Activated CD4-positive, alpha-beta T cell treated with anti-CD3 and anti-CD28 coated beads, Interleukin-2, amount 10 ng/mL, durations not matched to agents 7 days and 5 days (primary cell): ENCODE results near the gene TCEAL3. TPM values are rescaled to one million over a fixed set of nuclear protein-coding genes. Genes with fewer than 3 reads are reported as not detected.

Source experiments
- CTCF ChIA-PET: fragments of 350-600 bp; sonication (Branson Sonifier 250); formaldehyde crosslinking; loops from one replicate; lab custom pipeline; 2021; ENCODE audit warnings: antibody characterized with exemption; lab: Charles Lee
- POLR2A ChIA-PET: fragments of 350-600 bp; sonication (Branson Sonifier 250); formaldehyde crosslinking; loops from one replicate; lab custom pipeline; 2021; ENCODE audit warnings: antibody characterized with exemption; lab: Charles Lee
- DNase-seq: peaks from one replicate; pipeline ENCODE4 v3.0.0-alpha.2; 2020
- H3K27ac Mint-ChIP-seq: one replicate; pipeline ENCODE4 v1.8.0; 2021; ENCODE audit warnings: mild to moderate bottlenecking, moderate library complexity, mixed read lengths
- H3K27me3 Mint-ChIP-seq: one replicate; pipeline ENCODE4 v1.8.0; 2021; ENCODE audit warnings: mixed read lengths
- H3K36me3 Mint-ChIP-seq: one replicate; pipeline ENCODE4 v1.8.0; 2021; ENCODE audit warnings: low read depth, mixed read lengths
- H3K4me1 Mint-ChIP-seq: one replicate; pipeline ENCODE4 v1.8.0; 2021; ENCODE audit warnings: mixed read lengths
- H3K4me3 Mint-ChIP-seq: one replicate; pipeline ENCODE4 v1.8.0; 2021; ENCODE audit warnings: mild to moderate bottlenecking, moderate library complexity, mixed read lengths
- H3K9me3 Mint-ChIP-seq: one replicate; pipeline ENCODE4 v1.8.0; 2021; ENCODE audit warnings: mixed read lengths
- total RNA-seq, 2 experiments: library from RNA; stranded (reverse); gene quantifications; one replicate each; pipeline ENCODE4 v1.2.3, GENCODE V29; 2021

TCEAL3 gene, protein sequence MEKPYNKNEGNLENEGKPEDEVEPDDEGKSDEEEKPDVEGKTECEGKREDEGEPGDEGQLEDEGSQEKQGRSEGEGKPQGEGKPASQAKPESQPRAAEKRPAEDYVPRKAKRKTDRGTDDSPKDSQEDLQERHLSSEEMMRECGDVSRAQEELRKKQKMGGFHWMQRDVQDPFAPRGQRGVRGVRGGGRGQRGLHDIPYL
- 1 to 10 TPM; 2.1 to 4.0 TPM for total RNA-seq

DNA sequence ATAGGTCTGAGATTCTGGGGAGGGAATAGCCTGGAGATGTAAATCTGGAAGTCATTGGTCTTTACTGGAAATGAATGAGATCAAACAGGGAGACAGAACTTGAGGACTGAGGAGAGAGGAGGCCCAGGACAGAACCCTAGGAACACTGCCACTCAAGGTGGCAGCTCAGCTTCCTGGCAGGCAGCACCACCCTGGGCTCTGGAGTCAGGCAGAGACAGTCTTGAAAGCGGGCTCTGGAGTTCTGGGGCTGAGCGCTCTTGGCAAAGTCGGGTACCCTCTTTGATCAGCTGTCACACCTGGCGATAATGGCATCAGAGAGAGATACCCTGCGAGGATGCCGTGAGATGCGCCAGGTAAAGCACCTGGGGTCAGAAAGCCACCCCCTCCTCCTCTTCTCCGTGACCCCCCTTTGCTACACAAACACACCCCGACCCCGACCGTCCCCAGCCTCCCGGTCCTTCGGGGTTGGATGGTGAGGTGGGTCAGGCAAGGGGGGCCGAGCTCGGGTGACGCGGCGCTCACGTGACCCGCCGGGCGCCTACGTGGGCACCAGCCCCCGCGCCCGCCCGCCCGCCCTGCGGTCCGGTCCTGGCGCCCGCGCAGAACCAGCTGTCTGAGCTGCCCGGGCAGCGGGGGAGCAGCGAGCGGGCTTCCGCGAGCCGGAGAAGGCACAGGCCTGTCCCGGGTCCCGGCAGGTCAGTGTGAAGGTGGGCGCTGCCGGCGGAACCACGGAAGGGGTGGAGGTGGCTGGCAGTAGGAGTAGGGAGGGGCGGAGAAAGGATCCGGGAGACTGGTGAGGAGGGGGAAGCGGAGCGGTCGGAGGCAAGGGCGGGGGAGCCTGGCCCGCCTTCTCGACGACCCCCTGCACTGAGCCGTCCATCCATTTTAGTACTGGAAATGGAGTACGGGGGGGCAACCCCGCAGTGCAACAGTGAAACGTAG, at the start of gene TCEAL3:
TSS of gene TCEAL3 (plus strand) at position 600 of the 942 bp plus-strand sequence. CDS start 1,102 bp downstream, outside the sequence.
- H3K27me3 Mint-ChIP-seq, result peaks cover 12% of the 10 kb centered on the region
- DNase-seq, result peak; percentile 8
- CTCF ChIA-PET, result interaction anchor here (0.5 kb wide), 1 partner anchor 65 kb away, joined by 3 read pairs; no protein-coding TSS in a partner anchor
- peaks cover 7% of the 10 kb centered on the region for H3K4me1 Mint-ChIP-seq
- H3K36me3 Mint-ChIP-seq, result peaks cover 1% of the 10 kb centered on the region
- H3K27ac Mint-ChIP-seq, result peak within 1 kb of the TSS; percentile 28
- peak within 1 kb of the TSS; percentile 73 for H3K4me3 Mint-ChIP-seq
- POLR2A ChIA-PET, result no interaction called here
- H3K9me3 Mint-ChIP-seq, result no peaks in the 10 kb centered on the region

DNA sequence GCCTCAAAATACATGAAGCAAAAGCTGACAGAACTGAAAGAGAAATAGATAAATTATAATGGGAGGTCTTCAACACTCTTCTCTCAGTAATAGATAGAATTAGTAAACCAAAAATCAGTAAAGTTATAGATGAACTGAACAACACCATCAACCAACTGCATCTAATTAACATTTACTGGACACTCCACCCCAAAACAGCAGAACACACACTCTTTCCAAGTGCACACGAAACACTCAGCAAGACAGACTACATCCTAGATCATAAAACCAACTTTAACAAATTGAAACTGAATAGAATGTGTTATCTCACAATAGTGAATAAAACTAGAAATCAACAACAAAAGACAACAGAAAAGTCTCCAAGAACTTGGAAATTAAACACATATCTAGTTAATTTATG, 47.5 kb upstream of the TCEAL3 start:
- Mint-ChIP-seq H3K9me3 (no peaks in the 10 kb centered on the region), H3K4me1 (no peaks in the 10 kb centered on the region), H3K27me3 (peaks cover 13% of the 10 kb centered on the region), H3K27ac (no peak overlapping the region), H3K36me3 (no peaks in the 10 kb centered on the region), H3K4me3 (no peak overlapping the region)
- ChIA-PET CTCF (no interaction called here), POLR2A (no interaction called here)
- no peak for DNase-seq

DNA sequence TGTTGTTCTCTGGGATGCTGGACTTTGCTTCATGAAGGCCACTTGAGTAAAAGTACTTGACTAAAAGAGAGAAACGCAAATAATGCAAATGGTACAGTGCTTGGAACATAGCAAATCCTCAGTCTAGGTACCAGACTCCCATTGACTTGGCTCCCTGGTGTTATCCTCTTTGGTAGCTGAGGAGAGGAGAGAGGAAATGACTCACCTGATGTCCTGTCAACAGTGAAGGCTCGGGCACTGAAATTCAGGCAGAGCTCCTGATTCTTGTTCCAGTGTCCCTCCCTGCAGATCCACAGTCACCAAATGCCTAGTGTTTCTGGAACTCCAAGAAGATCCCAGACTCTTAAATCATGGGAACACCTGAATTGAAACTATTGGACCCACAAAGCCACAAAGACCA, 45.0 kb upstream of the TCEAL3 start:
- CTCF ChIA-PET, result interaction anchor here (1.3 kb wide), 1 partner anchor 9 kb away, joined by 3 read pairs; no protein-coding TSS in a partner anchor
- H3K4me1 Mint-ChIP-seq, result no peaks in the 10 kb centered on the region
- DNase-seq, result no peak
- H3K27ac Mint-ChIP-seq, result no peak overlapping the region
- no peak overlapping the region for H3K4me3 Mint-ChIP-seq
- no peaks in the 10 kb centered on the region for H3K36me3 Mint-ChIP-seq
- POLR2A ChIA-PET, result no interaction called here
- peaks cover 13% of the 10 kb centered on the region for H3K27me3 Mint-ChIP-seq
- no peaks in the 10 kb centered on the region for H3K9me3 Mint-ChIP-seq

DNA sequence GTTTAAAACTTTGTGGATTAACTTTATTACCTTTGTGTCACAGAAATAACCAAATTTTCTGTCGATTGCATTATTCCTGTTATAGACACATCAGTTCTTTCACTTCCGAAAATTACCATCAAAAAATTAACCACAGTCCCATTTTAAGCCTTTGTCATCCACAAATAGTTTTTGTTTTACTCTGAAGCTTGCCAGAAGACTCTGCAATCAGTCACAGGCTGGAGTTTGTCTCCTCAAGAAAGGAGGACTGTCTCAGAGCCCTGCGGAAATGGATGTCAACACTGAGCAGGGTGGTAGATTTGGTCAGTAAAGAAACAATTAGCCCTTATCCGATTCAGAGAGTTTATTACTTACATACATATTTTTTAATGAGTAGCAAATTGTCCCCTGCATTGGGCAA, 42.6 kb upstream of the TCEAL3 start:
- Mint-ChIP-seq H3K27me3 (peaks cover 13% of the 10 kb centered on the region), H3K27ac (no peak overlapping the region), H3K4me1 (no peaks in the 10 kb centered on the region), H3K4me3 (no peak overlapping the region), H3K36me3 (no peaks in the 10 kb centered on the region), H3K9me3 (no peaks in the 10 kb centered on the region)
- DNase-seq, result no peak
- CTCF ChIA-PET, result interaction anchor here (0.6 kb wide), 1 partner anchor 1943 kb away, joined by 3 read pairs; no protein-coding TSS in a partner anchor
- POLR2A ChIA-PET, result no interaction called here

DNA sequence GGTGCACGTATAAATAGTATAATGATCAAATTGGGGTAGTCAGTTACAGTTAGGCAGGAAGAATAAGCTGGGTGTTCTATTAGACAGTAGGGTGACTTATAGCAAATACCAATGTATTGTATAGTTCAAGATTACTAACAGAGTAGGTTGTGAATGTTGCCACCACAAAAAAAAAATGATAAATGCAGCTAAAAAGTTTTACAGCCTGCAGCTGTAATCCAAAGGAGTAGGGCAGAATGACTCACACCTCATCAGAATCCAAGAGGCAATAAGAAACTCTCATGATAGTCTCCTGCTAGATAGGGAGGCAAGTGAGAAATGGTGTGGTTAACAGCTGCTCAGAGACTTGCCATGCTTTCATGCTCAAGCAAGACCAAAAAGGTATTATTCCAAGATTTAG, 42.0 kb upstream of the TCEAL3 start:
- H3K4me1 Mint-ChIP-seq, result no peaks in the 10 kb centered on the region
- POLR2A ChIA-PET, result no interaction called here
- CTCF ChIA-PET, result interaction anchor here (0.6 kb wide), 2 partner anchors 102 to 1942 kb away, joined by 3 read pairs; no protein-coding TSS in a partner anchor
- H3K4me3 Mint-ChIP-seq, result no peak overlapping the region
- H3K27me3 Mint-ChIP-seq, result peaks cover 8% of the 10 kb centered on the region
- DNase-seq, result no peak
- no peaks in the 10 kb centered on the region for H3K36me3 Mint-ChIP-seq
- no peak overlapping the region for H3K27ac Mint-ChIP-seq
- no peaks in the 10 kb centered on the region for H3K9me3 Mint-ChIP-seq

DNA sequence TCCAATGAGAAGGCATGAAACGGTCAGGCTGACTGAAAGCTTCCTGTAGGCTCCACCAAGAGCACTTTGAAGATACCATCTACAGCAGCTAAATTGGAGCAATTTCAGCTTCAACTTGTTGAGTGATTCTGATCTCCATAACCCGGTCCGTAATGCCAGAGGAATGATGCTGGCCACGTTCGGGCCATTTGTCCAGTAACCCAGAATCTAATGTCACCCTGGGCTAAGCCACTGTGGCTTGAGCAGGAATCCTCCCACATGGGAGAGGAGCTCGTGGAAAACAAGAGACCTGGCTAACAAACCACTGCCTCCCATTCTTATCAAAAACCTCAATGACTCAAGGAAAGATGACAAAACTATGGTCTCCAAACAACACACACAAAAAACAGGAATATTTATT, 36.6 kb upstream of the TCEAL3 start:
- POLR2A ChIA-PET, result no interaction called here

DNA sequence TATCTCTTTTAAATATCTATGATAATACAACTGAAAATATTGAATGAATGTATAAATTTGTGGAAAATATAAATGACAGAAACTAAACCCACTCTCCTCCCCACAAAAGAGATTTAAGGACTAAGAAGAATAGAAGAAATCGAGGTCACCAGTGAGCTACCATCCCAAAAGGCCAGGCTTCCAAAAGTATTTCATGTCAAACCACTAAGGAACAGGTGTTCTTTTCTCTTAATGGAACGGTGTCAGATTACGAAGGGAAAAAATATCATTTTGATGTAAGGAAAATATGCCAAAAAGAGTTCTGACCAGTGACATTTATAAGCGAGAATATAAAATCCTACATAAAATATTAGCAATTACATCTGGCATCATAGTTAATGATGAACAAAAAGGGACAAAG, 36.0 kb upstream of the TCEAL3 start:
- Mint-ChIP-seq H3K9me3 (no peaks in the 10 kb centered on the region), H3K27me3 (peaks cover 8% of the 10 kb centered on the region), H3K4me3 (no peak overlapping the region), H3K27ac (no peak overlapping the region), H3K36me3 (no peaks in the 10 kb centered on the region), H3K4me1 (no peaks in the 10 kb centered on the region)
- POLR2A ChIA-PET, result no interaction called here
- DNase-seq, result no peak
- CTCF ChIA-PET, result no interaction called here

More for the DNA sequence above, 36.6 kb upstream of the TCEAL3 start:
- CTCF ChIA-PET, result no interaction called here
- H3K27me3 Mint-ChIP-seq, result peaks cover 8% of the 10 kb centered on the region
- no peak for DNase-seq
- no peak overlapping the region for H3K27ac Mint-ChIP-seq
- no peaks in the 10 kb centered on the region for H3K9me3 Mint-ChIP-seq
- no peaks in the 10 kb centered on the region for H3K4me1 Mint-ChIP-seq
- no peaks in the 10 kb centered on the region for H3K36me3 Mint-ChIP-seq
- H3K4me3 Mint-ChIP-seq, result no peak overlapping the region

DNA sequence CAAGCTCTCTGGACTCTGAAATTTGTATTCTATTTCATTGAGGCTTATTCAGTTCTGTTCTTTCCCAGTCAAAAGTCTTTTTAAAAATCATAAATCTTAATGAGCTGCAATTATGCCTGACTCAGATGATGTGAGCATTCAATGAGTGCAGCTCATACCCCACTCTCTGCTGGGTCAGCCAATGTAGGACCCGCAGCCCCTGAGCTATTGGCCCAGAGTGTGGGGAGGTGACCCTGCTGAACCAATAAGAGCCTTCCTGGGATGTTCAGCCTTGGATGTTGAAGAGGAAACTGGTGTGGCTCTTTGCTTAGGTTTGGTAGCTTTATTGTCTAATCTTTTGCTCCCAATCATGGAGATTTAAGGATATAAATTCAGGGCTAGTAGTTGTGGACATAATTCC, 34.6 kb upstream of the TCEAL3 start:
- no peak overlapping the region for H3K4me3 Mint-ChIP-seq
- no peak for DNase-seq
- H3K4me1 Mint-ChIP-seq, result no peaks in the 10 kb centered on the region
- H3K27me3 Mint-ChIP-seq, result peaks cover 7% of the 10 kb centered on the region
- ChIA-PET CTCF (interaction anchor here (1.2 kb wide), 1 partner anchor 266 kb away, joined by 3 read pairs; no protein-coding TSS in a partner anchor), POLR2A (no interaction called here)
- no peak overlapping the region for H3K27ac Mint-ChIP-seq
- H3K36me3 Mint-ChIP-seq, result no peaks in the 10 kb centered on the region
- no peaks in the 10 kb centered on the region for H3K9me3 Mint-ChIP-seq

DNA sequence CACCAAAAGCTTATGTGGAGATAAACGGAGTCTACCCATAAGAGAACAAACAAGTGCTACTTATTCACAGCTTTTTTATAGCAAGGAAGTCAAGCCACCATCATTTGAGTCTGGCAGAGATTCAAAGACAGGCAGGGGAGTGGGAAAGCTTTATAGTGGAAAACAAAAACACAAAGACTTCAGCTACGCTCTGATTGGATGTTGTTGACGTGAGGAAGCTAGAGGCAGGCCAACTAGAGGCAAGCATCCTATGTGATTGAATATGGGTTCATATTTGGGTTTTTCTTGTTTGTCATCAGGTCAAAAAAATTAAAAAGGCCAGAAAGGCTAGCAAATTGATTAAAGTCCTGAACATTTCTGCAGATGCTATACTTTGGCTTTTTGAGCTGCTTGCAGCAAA, 23.2 kb upstream of the TCEAL3 start:
- peaks cover 10% of the 10 kb centered on the region for H3K4me1 Mint-ChIP-seq
- no peaks in the 10 kb centered on the region for H3K36me3 Mint-ChIP-seq
- H3K27me3 Mint-ChIP-seq, result peaks cover 19% of the 10 kb centered on the region
- no peaks in the 10 kb centered on the region for H3K9me3 Mint-ChIP-seq
- ChIA-PET POLR2A (no interaction called here), CTCF (no interaction called here)
- H3K4me3 Mint-ChIP-seq, result peak overlapping the region; percentile 16
- no peak overlapping the region for H3K27ac Mint-ChIP-seq
- no peak for DNase-seq

DNA sequence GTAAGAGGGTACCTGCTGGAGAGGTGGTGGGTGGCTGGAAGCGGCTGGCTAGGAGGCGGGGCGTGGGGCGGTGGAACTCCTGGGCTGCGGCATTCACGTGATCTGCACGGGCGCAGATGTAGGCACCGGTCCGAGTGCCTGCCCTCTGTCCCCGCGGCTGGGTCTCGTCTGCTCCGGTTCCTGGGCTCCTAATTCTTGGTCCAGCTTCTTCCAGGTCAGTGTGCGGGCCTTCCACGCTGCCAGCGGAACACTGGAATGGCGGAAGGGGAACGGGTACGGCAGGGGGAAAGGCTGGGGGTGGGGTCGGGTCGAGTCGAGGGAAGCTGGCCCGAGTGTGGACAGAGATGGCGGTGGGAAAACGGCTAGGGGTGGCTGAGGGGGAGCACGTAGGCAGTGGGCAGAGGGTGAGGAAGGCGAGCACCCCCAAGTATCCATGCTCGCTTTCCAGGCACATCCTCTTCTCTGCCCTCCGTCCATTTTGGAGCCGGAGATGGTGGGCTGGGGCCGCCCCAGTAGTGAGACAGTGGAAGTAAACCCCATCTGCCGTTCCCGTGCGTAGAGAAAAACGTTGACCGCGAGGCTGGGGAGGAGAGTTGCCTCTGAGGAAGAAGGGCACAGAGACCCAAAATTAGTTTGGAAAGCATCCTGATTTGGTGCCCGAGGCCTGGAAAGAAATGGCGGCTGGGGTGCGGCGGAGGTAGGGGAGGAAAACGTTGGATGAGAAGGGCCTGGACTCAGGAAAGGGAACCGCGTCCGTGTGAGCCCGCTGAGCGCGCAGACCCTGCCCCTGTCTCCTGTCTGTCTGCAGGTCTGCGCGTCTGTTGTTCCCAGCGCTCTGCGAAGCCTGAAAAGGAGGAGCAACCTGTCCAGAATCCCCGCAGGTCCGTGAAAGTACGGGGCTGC, 22.1 kb upstream of the TCEAL3 start, which contains the start of gene TCEAL4:
TSS of gene TCEAL4 (plus strand) at position 105 of the 903 bp plus-strand sequence. CDS start 1,161 bp downstream, outside the sequence.
- ChIA-PET POLR2A (no interaction called here), CTCF (no interaction called here)
- Mint-ChIP-seq H3K9me3 (no peaks in the 10 kb centered on the region), H3K27ac (peak within 1 kb of the TSS; percentile 60), H3K4me3 (peak within 1 kb of the TSS; percentile 78), H3K4me1 (peaks cover 12% of the 10 kb centered on the region), H3K36me3 (no peaks in the 10 kb centered on the region), H3K27me3 (peaks cover 16% of the 10 kb centered on the region)
- peak; percentile 12 for DNase-seq

DNA sequence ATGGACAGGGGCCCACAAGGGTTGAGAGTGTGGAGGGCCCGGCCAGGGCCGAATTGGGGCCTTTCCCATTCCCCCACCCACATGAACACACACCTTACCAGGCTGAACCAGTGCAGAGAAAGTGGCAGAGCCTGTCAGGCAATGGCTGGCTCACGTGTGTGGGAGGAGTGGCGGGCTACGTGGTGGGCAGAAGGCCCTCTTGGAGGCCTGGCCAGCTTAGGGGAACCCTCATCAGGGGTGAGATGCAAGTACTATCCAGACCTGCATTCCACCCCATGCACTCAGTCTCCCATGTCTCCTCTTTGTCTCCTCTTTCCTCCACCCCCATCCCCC, 21.5 kb upstream of the TCEAL3 start:
- H3K27ac Mint-ChIP-seq, result peak overlapping the region; percentile 2
- no peak for DNase-seq
- peaks cover 11% of the 10 kb centered on the region for H3K27me3 Mint-ChIP-seq
- ChIA-PET CTCF (no interaction called here), POLR2A (no interaction called here)
- peaks cover 13% of the 10 kb centered on the region for H3K4me1 Mint-ChIP-seq
- H3K9me3 Mint-ChIP-seq, result no peaks in the 10 kb centered on the region
- H3K4me3 Mint-ChIP-seq, result peak overlapping the region; percentile 78
- no peaks in the 10 kb centered on the region for H3K36me3 Mint-ChIP-seq

DNA sequence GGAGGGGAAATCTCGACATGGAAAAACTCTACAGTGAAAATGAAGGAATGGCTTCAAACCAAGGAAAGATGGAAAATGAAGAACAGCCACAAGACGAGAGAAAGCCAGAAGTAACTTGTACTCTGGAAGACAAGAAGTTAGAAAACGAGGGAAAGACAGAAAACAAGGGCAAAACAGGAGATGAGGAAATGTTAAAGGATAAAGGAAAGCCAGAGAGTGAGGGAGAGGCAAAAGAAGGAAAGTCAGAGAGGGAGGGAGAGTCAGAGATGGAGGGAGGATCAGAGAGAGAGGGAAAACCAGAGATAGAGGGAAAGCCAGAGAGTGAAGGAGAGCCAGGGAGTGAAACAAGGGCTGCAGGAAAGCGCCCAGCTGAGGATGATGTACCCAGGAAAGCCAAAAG, 21.1 kb upstream of the TCEAL3 start:
- no peak overlapping the region for H3K27ac Mint-ChIP-seq
- no peak for DNase-seq
- peak overlapping the region; percentile 15 for H3K4me3 Mint-ChIP-seq
- peaks cover 13% of the 10 kb centered on the region for H3K4me1 Mint-ChIP-seq
- H3K9me3 Mint-ChIP-seq, result no peaks in the 10 kb centered on the region
- ChIA-PET POLR2A (no interaction called here), CTCF (no interaction called here)
- H3K27me3 Mint-ChIP-seq, result peaks cover 9% of the 10 kb centered on the region
- no peaks in the 10 kb centered on the region for H3K36me3 Mint-ChIP-seq
